C4-2B (cell line): ENCODE results near the gene TPK1.
"Not testable (repeated sequence)": the region's sequence is repeated elsewhere in the genome, so short reads cannot be mapped to it uniquely, and the experiment has no call there.

Experiments used
- ZFX ChIP-seq: fragments of 450-650 bp; IDR thresholded peaks from 2 replicates; pipeline ENCODE4 v1.6.1; 2017
- TF ChIP-seq, protein P1 (sequence below): fragments of 450-650 bp; conservative IDR thresholded peaks from 2 replicates; pipeline ENCODE4 v1.5.1; 2017; ENCODE audit warnings: mild to moderate bottlenecking

- TF ChIP-seq, protein P1, sequence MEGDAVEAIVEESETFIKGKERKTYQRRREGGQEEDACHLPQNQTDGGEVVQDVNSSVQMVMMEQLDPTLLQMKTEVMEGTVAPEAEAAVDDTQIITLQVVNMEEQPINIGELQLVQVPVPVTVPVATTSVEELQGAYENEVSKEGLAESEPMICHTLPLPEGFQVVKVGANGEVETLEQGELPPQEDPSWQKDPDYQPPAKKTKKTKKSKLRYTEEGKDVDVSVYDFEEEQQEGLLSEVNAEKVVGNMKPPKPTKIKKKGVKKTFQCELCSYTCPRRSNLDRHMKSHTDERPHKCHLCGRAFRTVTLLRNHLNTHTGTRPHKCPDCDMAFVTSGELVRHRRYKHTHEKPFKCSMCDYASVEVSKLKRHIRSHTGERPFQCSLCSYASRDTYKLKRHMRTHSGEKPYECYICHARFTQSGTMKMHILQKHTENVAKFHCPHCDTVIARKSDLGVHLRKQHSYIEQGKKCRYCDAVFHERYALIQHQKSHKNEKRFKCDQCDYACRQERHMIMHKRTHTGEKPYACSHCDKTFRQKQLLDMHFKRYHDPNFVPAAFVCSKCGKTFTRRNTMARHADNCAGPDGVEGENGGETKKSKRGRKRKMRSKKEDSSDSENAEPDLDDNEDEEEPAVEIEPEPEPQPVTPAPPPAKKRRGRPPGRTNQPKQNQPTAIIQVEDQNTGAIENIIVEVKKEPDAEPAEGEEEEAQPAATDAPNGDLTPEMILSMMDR = not testable (repeated sequence)
- not testable (repeated sequence) for TF ChIP-seq ZFX
Measured at GRCh38 chr7:144777889-144778288, 58.0 kb downstream of the TPK1 start.
